Stimulated activated CD8-positive, alpha-beta memory T cell treated with anti-CD3 and anti-CD28 coated beads, Interleukin-7, amount 100 ng/mL, for 1 hour (primary cell): Measurements from ENCODE around the gene LMTK2.

ENCODE experiments used
- DNase-seq, 2 donors: peaks; one replicate each; pipeline ENCODE4 v3.0.0-alpha.2; 2020; ENCODE audit warnings: low read depth in 2 of 2

The LMTK2 gene

DNA sequence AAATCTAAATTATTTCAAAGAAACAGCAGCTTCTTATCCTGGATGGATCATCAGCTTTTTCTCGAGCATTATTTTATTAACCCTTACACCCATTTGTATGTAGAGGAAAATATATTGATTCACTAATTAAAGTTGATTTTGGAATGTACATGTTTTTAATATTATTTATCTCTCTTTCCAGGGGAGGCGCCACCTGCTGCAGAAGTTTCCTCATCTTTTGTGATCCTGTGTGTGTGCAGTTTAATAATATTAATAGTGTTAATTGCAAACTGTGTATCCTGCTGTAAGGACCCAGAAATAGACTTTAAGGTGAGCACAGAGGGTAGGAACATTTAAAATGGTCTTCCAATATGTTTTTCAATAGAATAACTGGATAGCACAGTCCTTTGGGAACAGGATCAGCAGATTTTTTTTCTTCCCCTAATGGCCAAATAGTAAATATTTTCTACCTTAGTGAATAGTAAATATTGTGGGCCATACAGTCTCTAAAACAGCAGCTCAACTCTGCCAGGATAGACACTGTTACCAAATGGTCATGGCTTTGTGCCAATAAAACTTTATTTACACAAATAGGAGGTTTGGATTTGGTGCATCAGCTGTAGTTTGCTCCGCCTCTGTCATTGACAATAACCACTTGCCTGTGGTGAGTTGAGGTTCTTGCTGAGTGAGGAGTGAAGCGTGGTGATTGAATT lies 30.6 kb downstream of the LMTK2 start:
- no peak for DNase-seq

GRCh38 chr7:98137826-98138151 lies 31.1 kb downstream of the LMTK2 start:
- DNase-seq, result no peak

GRCh38 chr7:98138672-98139071 lies 32.0 kb downstream of the LMTK2 start:
- DNase-seq, result no peak

- no peak for DNase-seq
Measured at GRCh38 chr7:98142658-98143057, 36.0 kb downstream of the LMTK2 start.

GRCh38 chr7:98148607-98149006 lies 41.9 kb downstream of the LMTK2 start:
- DNase-seq, result no peak

DNA sequence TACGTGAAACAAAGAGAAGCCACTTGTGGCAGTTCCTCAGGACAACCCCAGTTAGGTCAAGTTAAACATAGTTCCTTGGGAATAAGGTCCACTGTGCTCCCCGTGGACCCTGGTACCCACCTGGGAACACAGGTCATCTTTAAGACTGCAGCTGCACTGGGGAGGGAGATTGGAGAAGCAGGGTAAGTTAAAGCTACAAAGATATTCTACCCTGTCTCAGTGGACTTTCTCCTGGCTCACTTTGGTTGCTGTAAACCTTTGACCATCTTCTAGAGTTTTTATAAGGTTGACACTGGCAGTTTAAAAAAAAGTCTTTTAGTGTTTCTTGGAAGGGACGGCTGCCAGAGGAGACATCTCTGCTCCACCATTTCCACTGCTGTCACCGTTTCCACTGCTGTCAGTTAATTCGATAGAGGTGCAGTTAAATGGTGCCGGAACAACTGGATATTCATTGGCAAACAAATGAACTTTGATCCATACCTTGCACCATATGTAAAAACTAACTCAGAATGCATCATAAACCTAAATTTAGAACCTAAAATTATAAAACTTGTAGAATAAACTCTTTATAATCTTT lies 42.5 kb downstream of the LMTK2 start:
- DNase-seq, result no peak

DNA sequence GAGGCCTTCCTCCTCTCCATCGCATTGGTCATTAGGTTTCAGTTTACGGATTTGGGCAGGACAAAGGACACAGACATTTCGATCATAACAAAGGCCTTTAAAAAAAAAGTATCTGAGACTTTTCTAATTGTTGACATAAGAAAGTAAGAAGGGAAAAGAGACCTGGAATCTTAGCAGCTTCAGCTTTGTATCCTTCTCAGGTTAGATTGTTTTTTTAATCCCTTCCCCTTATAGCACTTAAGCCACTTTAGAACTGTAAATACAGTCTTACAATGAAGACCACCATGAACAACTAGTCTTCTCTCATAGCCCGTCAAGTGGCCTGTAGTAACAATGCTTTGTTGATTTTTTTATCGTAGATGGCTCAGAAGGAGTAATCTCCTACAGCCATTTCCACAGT lies 45.2 kb downstream of the LMTK2 start:
- DNase-seq, result no peak

- DNase-seq, result no peak
Measured at GRCh38 chr7:98156700-98157099, 50.0 kb downstream of the LMTK2 start.

DNA sequence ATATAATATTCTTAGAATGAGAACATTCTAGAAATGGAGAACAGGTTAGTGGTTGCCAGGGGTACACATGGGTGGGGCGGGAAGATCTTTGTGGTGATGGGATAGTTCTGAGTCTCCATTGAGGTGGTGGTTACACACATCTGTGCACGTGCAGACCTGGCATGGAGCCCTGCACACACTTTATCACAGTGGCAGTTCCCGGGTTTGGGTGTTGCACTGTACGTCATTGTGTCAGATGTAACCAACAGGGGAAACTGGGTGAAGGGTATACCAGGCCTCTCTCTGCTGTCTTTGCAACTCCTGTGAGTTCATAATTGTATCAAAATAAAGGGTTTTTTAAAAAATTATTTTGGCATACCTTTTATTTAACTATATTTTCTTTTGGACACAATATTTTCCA lies 51.1 kb downstream of the LMTK2 start:
- no peak for DNase-seq

- DNase-seq, result no peak
Measured at GRCh38 chr7:98162758-98163157, 56.1 kb downstream of the LMTK2 start.

DNA sequence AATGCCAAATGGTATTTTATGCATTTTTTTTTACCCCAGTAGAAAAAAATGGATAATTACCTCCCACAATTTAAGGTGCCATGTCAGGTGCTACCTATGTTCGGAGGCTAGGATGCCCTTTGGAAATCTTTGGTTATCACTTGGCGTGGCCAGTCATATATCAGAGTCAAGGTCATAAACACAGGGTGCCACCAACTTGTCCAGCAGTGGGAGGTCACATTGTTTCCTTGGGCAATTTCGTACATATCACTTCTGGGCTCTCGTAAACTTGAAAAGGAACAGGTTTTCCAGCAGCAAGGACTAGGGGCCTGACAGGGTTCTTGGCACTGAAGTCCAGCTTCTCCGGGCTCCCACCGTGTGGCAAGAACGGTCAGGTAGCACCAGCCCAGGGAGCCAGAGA lies 56.6 kb downstream of the LMTK2 start:
- DNase-seq, result no peak

DNA sequence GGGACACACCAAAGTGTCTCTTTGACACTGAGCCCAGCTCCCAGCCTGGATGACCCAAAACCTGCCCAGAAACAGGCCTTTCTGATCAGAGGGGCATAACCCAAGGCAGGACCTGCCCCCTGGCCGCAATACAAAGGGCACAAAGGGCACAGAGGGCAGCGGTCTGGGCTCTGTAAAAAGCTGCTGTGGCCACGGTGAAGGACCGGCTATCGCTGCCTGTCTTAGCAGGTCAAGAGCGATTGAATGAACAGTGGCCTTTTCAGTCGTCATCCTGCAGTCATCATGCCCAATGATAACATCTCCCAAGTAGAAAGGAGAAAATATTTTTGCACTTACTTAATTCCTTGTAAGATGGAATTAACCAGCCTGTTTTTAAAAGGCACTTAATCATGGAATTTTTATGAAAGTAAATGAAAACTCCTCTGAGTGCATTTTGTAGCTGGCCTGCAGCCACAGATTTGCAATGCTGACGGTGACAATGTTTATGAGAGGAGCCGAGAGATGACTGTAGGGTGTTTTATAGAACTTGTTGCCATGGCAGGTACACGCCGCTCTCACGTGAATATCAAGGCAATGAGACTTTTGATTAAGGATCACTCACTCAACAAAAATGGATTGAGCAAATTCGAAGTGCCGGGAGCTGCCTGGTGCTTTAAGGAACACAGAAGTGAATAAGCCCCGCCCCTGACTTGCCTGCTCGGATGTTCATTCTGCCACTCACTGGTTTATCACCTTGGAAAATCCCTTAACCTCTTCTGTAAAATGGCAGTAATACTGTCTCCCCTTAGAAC lies 57.2 kb downstream of the LMTK2 start:
- no peak for DNase-seq

- peak in 1 of 2 donors; percentile 11 for DNase-seq
Measured at GRCh38 chr7:98165827-98166667, 59.4 kb downstream of the LMTK2 start.

DNA sequence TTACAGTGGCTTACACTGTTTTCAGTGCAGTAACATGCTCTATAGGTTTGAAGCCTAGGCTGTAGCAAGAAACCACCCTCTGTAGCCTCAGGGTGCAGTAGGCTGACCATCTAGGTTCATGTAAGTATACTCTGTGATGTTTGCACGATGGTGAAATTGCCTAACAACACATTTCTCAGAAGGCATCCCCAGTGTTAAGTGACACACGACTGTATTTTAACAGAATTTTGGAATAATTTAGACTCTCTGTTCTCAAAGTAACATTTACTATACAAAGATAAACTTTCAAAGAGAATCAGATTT lies 60.0 kb downstream of the LMTK2 start:
- no peak for DNase-seq

DNA sequence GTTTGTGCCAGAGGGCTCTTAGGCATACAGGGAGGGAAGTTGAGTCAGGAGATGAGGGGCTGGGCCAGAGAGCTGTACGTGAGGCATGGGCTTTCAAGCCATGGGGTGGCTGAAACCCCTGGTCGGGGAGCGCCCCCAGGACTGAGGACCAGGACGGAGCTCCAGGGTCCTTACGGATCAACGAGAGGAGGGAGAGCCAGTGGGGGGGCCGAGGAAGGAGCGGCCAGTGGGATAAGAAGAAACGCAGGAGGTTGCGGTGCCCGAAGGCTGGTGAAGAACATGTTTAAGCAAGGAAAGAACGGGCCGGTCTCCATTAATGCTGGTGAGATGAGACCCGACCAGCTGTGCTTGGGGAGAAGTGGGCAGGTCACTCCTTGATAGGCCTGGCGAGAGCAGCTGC lies 61.0 kb downstream of the LMTK2 start:
- no peak for DNase-seq

DNA sequence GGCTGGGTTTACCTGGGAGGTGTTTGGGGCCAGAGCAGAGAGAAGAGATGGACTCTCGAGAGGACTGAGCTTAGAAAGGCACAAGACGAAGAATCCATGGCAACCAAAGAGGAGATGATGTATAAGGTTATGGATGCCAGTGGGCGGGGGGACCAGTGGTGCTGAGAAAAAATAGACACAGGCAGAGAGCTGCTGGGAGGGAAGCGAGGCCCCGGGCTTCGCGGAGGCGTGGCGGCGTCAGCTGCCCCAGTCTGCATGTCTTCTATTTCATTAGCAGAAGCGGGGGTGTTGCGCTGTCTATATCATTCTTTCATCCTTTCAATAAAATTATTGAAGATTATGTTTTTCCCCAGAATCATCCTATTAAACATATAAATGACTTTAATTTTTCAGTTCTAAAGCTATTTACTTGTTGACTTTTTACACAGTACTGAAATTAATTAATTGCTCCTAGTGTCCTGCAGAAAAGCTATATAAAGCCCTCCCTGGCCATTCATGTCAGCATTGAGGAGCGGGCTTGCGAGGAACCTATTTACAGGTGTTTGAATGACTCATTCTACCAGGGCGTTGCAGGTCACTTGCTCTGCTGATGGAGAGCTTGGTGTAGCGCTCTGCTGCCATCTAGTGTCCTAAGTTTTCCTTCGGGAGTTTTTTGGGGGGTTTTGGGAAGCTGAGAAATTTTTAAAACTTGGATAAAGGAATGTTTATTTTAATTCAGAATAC lies 61.7 kb downstream of the LMTK2 start:
- peak; percentile 37 to 47 for DNase-seq

DNA sequence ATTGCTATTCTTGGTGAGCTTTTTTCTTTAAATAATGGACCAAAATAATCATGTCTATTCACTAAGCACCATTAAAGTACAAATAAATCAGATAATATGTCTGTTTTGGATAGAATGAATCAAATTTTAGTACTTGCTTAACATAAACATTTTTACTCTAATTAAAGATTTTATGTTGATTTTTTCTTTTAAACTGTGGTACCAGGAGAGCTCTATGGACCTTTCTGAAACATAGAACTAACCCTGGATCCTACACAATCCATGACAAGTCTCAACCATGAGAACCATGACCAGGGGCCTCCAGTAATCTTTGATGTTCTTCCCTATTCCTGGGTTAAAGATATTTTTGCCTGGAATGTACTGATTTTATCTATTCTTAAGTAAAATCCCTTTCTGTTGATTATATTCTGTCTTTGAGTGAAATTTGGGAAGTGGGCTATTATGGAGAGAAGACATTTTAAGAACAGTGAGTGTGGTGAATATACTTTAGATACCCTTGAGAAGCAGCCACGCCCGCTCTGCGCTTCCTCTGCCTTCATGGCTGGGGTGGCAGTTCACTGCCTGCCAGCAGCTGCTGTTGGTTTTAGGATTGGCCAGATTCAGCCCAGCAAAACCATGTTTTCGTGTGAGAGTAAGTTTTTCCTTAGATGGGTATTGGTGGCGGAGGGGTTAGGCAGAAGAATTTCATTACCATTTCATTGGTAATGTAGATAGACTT lies 62.4 kb downstream of the LMTK2 start:
- no peak for DNase-seq

GRCh38 chr7:98170966-98171365 lies 64.3 kb downstream of the LMTK2 start:
- no peak for DNase-seq

DNA sequence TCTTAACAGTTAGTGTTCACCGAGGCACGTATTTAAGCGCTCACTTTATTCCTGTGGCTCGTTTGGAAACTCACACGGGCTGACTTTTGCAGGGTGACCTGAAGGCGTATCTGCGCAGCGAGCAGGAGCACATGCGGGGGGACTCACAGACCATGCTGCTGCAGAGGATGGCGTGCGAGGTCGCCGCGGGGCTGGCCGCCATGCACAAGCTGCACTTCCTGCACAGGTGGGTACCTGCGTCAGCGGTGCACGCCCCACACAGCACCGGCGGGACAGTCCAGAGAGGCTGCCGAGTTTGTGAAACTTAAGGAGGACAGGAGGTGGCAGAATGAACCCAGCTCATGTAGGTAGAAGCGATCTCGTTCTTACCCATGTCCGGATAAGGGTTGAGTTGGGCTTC lies 64.8 kb downstream of the LMTK2 start:
- DNase-seq, result no peak

DNA sequence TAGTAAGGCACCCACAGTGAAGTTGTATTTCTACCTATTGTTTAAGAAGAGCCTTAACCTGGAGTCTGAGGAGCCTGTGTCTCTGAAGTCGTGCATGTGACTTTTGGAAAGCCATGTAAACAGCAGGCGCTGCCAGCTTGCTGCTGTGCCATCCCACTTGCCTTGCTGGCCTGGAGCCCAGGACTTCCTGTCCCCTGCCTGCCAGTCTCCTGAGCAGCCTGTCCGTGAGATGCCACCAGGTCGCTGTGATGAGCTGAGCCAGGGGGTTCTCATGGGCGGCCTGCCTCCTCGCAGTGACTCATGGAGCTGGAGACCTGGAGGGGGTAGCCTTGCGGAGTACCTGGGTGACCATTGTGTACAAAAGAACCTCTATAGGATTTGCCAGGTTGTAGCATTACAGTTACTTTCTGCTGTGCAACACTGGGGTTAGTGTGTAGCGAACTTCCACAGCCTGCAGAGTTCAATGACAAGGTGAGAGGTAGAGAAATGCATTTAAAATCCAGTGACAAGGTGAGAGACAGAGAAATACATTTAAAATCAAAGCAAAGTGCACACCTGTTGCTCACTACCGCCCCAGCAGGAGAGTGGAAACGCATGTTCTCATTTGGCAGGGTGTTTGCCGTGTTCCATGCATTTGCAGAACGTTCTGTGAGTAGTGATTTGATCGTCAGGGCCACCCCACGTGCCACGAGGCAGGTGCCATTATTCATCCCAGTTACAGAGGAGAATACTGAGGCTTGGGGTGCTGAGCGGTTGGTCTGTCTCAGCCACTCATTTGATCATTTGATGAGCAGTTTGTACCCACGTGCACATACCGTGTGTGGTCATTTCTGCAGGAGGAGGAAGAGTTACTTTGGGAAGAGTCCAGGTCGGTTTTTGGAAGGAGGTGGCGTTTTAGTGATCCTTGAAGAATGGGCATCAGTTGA lies 67.9 kb downstream of the LMTK2 start:
- no peak for DNase-seq
